ENCODE measurements around the gene BTBD9.

BTBD9 gene

GRCh38 chr6:38169977-38170526 is 469.7 kb downstream of the BTBD9 start:
- TF ChIP-seq POLR2A (IDR thresholded peaks at IDR 0.05; ENCODE audit: low read depth, low read length): no peak
- FAIRE-seq (no peak), DNase-seq (ENCODE audit: insufficient read length, low spot score) (no peak)

GRCh38 chr6:38169221-38169976 is 470.3 kb downstream of the BTBD9 start:
- TF ChIP-seq POLR2A (IDR thresholded peaks at IDR 0.05; ENCODE audit: low read depth, low read length): no peak
- no peak for DNase-seq (ENCODE audit: insufficient read length, low spot score)
- no peak for FAIRE-seq

- DNase-seq (ENCODE audit: insufficient read length, low spot score) (no peak), FAIRE-seq (no peak)
- TF ChIP-seq POLR2A (IDR thresholded peaks at IDR 0.05; ENCODE audit: low read depth, low read length): no peak
Measured at GRCh38 chr6:38168699-38169098, 471.0 kb downstream of the BTBD9 start.

- DNase-seq (ENCODE audit: insufficient read length, low spot score) (no peak), FAIRE-seq (no peak)
- TF ChIP-seq POLR2A (IDR thresholded peaks at IDR 0.05; ENCODE audit: low read depth, low read length): no peak
Measured at GRCh38 chr6:38168126-38168525, 471.6 kb downstream of the BTBD9 start.

GRCh38 chr6:38167598-38167997 is 472.1 kb downstream of the BTBD9 start:
- FAIRE-seq: no peak

GRCh38 chr6:38166411-38167240 is 473.1 kb downstream of the BTBD9 start:
- DNase-seq (ENCODE audit: insufficient read length, low spot score) (no peak), FAIRE-seq (no peak)
- TF ChIP-seq POLR2A (IDR thresholded peaks at IDR 0.05; ENCODE audit: low read depth, low read length): no peak

More at GRCh38 chr6:38167598-38167997, 472.1 kb downstream of the BTBD9 start:
- TF ChIP-seq POLR2A (IDR thresholded peaks at IDR 0.05; ENCODE audit: low read depth, low read length): no peak
- no peak for DNase-seq (ENCODE audit: insufficient read length, low spot score)

GRCh38 chr6:38164671-38165108 is 475.0 kb downstream of the BTBD9 start:
- DNase-seq (ENCODE audit: insufficient read length, low spot score) (no peak), FAIRE-seq (no peak)
- TF ChIP-seq POLR2A (IDR thresholded peaks at IDR 0.05; ENCODE audit: low read depth, low read length): no peak

- FAIRE-seq: no peak
- TF ChIP-seq POLR2A (IDR thresholded peaks at IDR 0.05; ENCODE audit: low read depth, low read length): no peak
- DNase-seq (ENCODE audit: insufficient read length, low spot score): no peak
Measured at GRCh38 chr6:38164131-38164481, 475.6 kb downstream of the BTBD9 start.

- no peak for DNase-seq (ENCODE audit: insufficient read length, low spot score)
- no peak for TF ChIP-seq POLR2A (IDR thresholded peaks at IDR 0.05; ENCODE audit: low read depth, low read length)
- no peak for FAIRE-seq
Measured at GRCh38 chr6:38163186-38164130, 476.3 kb downstream of the BTBD9 start.

- no peak for TF ChIP-seq POLR2A (IDR thresholded peaks at IDR 0.05; ENCODE audit: low read depth, low read length)
- FAIRE-seq (no peak), DNase-seq (ENCODE audit: insufficient read length, low spot score) (no peak)
Measured at GRCh38 chr6:38162493-38163185, 477.1 kb downstream of the BTBD9 start.

- no peak for DNase-seq (ENCODE audit: insufficient read length, low spot score)
- no peak for TF ChIP-seq POLR2A (IDR thresholded peaks at IDR 0.05; ENCODE audit: low read depth, low read length)
- no peak for FAIRE-seq
Measured at GRCh38 chr6:38161754-38162492, 477.8 kb downstream of the BTBD9 start.

GRCh38 chr6:38161331-38161730 is 478.4 kb downstream of the BTBD9 start:
- no peak for DNase-seq (ENCODE audit: insufficient read length, low spot score)
- TF ChIP-seq POLR2A (IDR thresholded peaks at IDR 0.05; ENCODE audit: low read depth, low read length): no peak
- no peak for FAIRE-seq
